ENCODE measurements around the gene OXNAD1.

The OXNAD1 gene

DNA sequence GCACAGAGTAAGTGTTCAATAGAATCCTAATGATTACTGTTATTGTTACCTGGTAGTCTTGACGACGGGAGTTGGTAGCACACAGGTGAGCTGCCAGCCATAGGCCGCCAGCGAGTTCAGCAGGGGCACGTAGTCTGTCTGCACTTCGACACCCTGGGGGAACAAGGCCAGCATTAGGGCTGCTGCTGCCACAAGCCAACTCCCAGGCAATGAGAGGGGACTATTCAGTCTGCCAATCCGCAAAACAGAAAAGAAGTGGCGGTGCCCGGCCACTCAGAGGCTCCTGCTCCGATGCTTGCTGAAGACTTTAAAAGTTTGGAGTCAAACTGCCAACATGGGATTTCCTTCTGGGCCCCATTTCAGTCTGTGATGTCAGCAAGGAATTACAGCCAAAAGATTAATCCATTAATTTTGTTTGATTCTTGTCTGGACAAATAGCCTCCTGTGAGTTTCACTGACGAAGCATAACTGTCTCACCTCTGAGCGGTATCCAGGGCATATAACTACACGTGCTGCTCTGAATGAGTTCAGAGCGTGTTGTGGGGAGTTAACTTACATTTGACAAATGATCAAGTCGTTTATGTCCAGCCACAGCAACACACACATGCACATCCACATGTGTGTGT lies 61.8 kb downstream of the OXNAD1 start:
- H3K9ac ChIP-seq (ENCODE audit: insufficient read length): no peak overlapping the region
- no peaks in the 10 kb centered on the region for H3K9me3 ChIP-seq (ENCODE audit: low read depth, low read length)
- TF ChIP-seq POLR2AphosphoS5 (IDR thresholded peaks at IDR 0.05; ENCODE audit: borderline replicate concordance, low read depth, low read length) (no peak), EZH2 (IDR thresholded peaks at IDR 0.05) (no peak), FOXP2 (optimal IDR thresholded peaks at IDR 0.05; ENCODE audit: control extremely low read depth, extremely low read length, insufficient read depth) (no peak)
- no peak overlapping the region for H3K27ac ChIP-seq
- no peak overlapping the region for H3K4me3 ChIP-seq
- H3K36me3 ChIP-seq (ENCODE audit: insufficient read depth, low read length): no peaks in the 10 kb centered on the region
- no peak for DNase-seq (ENCODE audit: low read depth, low spot score)

DNA sequence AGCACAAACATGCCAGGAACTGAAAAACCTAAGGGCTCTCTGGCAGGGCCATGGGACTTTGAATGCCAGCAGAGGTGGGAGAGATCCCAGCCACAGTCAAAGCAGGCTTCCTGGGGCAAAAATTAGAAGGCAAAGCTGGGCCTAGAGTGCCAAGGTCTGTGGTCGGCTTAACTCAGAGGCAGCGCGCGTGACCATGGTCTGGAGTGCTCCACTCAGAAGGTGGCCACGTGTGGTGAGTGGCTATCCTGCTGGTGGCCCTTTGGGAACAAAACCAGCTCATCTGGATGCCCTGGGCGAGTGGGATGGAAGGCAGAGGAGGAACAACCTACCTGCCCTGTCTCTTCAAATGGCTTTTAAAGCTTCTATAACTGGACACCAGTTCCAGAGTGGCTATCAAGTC lies 63.1 kb downstream of the OXNAD1 start:
- H3K4me3 ChIP-seq: no peak overlapping the region
- DNase-seq (ENCODE audit: low read depth, low spot score): no peak
- H3K9me3 ChIP-seq (ENCODE audit: low read depth, low read length): no peaks in the 10 kb centered on the region
- no peak for TF ChIP-seq POLR2AphosphoS5 (IDR thresholded peaks at IDR 0.05; ENCODE audit: borderline replicate concordance, low read depth, low read length)
- TF ChIP-seq EZH2 (IDR thresholded peaks at IDR 0.05): no peak
- TF ChIP-seq FOXP2 (optimal IDR thresholded peaks at IDR 0.05; ENCODE audit: control extremely low read depth, extremely low read length, insufficient read depth): no peak
- H3K27ac ChIP-seq: no peak overlapping the region
- H3K36me3 ChIP-seq (ENCODE audit: insufficient read depth, low read length): no peaks in the 10 kb centered on the region
- H3K9ac ChIP-seq (ENCODE audit: insufficient read length): no peak overlapping the region

DNA sequence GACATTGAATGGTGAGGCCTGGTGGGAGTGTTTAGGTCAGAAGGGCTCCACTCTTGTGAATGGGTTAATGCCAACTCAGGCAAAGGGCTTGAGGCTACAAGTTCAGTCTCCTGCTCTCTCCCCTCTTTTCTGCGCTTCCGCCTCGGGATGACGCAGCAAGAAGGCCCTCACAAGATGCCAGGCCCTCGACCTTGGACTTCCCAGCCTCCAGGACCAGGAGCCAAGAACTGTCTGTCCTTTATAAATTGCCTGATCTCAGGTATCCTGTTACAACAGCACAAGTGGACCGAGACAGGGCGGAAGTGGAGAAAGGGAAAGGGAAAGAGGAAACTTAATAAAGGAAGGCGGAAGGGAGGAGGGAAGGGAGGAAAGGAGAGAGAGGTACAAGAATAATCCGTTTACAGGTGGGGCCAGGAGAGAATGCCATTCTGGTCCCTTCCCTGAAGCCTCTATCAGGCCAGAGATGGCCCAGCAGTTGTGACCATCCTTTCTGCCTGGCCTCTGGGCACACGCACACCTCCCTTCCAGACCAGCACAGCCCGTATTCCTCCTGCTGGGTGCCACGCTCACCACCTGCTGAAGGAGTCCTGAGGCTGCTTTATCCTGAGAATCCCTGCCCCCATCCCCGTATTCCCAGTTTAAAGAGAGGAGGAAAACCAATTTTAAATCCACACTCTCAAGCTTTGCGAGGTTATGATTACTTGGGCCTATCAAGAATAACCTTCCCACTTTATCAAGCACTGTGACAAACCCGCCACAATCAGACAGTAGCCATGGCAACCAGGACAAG lies 64.2 kb downstream of the OXNAD1 start:
- DNase-seq (ENCODE audit: low read depth, low spot score): no peak
- Histone ChIP-seq H3K36me3 (ENCODE audit: insufficient read depth, low read length) (no peaks in the 10 kb centered on the region), H3K27ac (no peak overlapping the region)

DNA sequence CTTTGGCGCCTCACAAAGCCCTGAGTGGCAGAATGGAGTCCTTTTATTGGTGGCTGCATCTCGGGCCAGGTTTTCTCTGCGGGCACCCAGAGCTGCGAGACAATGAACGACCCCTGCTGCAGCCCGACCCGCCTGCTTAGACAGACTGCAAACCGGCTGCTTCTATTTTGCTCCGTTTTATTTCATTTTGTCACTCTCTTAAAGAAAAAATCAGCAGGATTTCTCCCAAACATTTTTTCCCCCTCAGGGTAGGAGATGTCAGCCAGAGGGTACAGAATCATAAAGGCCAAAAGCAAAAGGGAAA lies 64.8 kb downstream of the OXNAD1 start:
- TF ChIP-seq FOXP2 (optimal IDR thresholded peaks at IDR 0.05; ENCODE audit: control extremely low read depth, extremely low read length, insufficient read depth) (no peak), EZH2 (IDR thresholded peaks at IDR 0.05) (no peak), POLR2AphosphoS5 (IDR thresholded peaks at IDR 0.05; ENCODE audit: borderline replicate concordance, low read depth, low read length) (no peak)
- H3K27ac ChIP-seq: no peak overlapping the region
- DNase-seq (ENCODE audit: low read depth, low spot score): no peak
- no peaks in the 10 kb centered on the region for H3K9me3 ChIP-seq (ENCODE audit: low read depth, low read length)
- no peaks in the 10 kb centered on the region for H3K36me3 ChIP-seq (ENCODE audit: insufficient read depth, low read length)
- H3K4me3 ChIP-seq: no peak overlapping the region
- no peak overlapping the region for H3K9ac ChIP-seq (ENCODE audit: insufficient read length)

More for the DNA sequence above, 64.2 kb downstream of the OXNAD1 start:
- Histone ChIP-seq H3K9ac (ENCODE audit: insufficient read length) (no peak overlapping the region), H3K4me3 (no peak overlapping the region), H3K9me3 (ENCODE audit: low read depth, low read length) (no peaks in the 10 kb centered on the region)
- TF ChIP-seq POLR2AphosphoS5 (IDR thresholded peaks at IDR 0.05; ENCODE audit: borderline replicate concordance, low read depth, low read length): no peak

DNA sequence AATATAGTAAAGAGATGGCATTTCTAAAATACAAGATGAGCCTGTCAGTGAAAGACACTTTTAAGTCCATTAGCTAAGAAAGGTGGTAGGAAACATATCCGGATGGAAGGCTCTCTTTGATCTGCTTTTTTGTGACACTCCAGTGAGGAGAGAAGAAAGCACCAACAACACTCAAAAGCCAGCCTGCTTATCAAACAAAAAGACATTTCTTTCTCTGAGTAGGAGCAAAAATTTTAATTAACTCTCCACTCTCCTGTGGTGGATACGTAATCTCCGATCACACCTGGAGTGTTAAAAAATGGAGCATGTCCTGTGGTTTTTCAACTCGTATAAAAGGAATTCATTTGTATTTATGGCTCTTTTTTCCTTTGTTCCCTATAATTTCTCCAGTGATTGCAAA lies 65.3 kb downstream of the OXNAD1 start:
- no peak overlapping the region for H3K27ac ChIP-seq
- H3K36me3 ChIP-seq (ENCODE audit: insufficient read depth, low read length): no peaks in the 10 kb centered on the region
- H3K4me3 ChIP-seq: no peak overlapping the region
- no peak for DNase-seq (ENCODE audit: low read depth, low spot score)
- H3K9ac ChIP-seq (ENCODE audit: insufficient read length): no peak overlapping the region
- no peaks in the 10 kb centered on the region for H3K9me3 ChIP-seq (ENCODE audit: low read depth, low read length)
- TF ChIP-seq EZH2 (IDR thresholded peaks at IDR 0.05) (no peak), FOXP2 (optimal IDR thresholded peaks at IDR 0.05; ENCODE audit: control extremely low read depth, extremely low read length, insufficient read depth) (no peak), POLR2AphosphoS5 (IDR thresholded peaks at IDR 0.05; ENCODE audit: borderline replicate concordance, low read depth, low read length) (no peak)

DNA sequence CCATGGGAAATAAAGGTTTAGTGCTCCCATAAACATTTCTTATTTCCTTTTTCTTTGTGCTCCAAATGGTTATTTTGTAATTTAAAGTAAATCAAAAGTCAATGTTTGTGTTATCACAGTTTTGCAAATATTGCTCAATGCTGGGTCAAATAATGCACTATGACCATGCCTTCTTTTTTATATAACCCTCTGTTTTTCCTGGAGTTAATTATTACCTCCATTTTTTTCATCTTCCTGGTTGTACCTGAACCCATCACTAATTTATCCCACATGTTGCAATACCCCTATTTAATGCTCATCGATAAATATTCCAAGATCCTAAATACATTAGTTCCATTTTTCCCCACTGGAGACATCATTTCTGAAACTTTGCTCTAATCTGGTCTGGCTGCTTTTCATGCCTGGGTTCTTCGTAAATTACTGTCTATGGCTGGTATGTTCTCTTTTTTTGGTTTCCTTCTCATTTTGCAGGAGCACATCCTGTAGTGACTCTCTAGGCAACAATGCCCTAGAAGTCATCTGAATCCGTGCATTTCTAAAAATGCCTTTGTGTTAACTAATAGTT lies 66.4 kb downstream of the OXNAD1 start:
- Histone ChIP-seq H3K27ac (no peak overlapping the region), H3K9ac (ENCODE audit: insufficient read length) (no peak overlapping the region), H3K4me3 (no peak overlapping the region), H3K36me3 (ENCODE audit: insufficient read depth, low read length) (no peaks in the 10 kb centered on the region), H3K9me3 (ENCODE audit: low read depth, low read length) (no peaks in the 10 kb centered on the region)
- TF ChIP-seq FOXP2 (optimal IDR thresholded peaks at IDR 0.05; ENCODE audit: control extremely low read depth, extremely low read length, insufficient read depth) (no peak), POLR2AphosphoS5 (IDR thresholded peaks at IDR 0.05; ENCODE audit: borderline replicate concordance, low read depth, low read length) (no peak), EZH2 (IDR thresholded peaks at IDR 0.05) (no peak)
- no peak for DNase-seq (ENCODE audit: low read depth, low spot score)

DNA sequence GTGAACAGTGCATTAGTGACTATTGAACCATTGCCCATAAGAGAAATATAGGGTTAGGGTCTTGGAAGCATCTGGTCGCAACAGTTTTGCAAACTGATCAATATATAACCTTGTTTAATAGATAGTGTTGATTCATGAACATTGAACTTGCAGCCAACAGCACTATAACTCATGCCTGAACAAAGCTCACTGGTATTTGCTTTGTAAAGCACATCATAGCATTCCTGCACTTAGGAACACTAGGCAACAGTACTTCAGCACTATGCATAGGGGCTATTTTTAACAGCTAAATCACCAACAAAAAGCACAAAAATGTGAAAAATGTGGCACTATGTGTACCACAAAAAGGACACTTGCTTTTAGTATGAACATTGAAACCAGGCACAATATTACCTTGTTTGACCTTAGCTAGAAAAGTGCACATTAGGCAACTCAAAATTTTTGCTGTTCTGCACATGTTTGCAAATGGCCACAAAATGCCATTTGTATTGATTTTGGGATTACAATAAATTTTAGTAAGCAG lies 68.0 kb downstream of the OXNAD1 start:
- TF ChIP-seq POLR2AphosphoS5 (IDR thresholded peaks at IDR 0.05; ENCODE audit: borderline replicate concordance, low read depth, low read length) (no peak), FOXP2 (optimal IDR thresholded peaks at IDR 0.05; ENCODE audit: control extremely low read depth, extremely low read length, insufficient read depth) (no peak), EZH2 (IDR thresholded peaks at IDR 0.05) (no peak)
- Histone ChIP-seq H3K4me3 (no peak overlapping the region), H3K36me3 (ENCODE audit: insufficient read depth, low read length) (no peaks in the 10 kb centered on the region), H3K9ac (ENCODE audit: insufficient read length) (no peak overlapping the region), H3K9me3 (ENCODE audit: low read depth, low read length) (no peaks in the 10 kb centered on the region), H3K27ac (no peak overlapping the region)
- no peak for DNase-seq (ENCODE audit: low read depth, low spot score)

DNA sequence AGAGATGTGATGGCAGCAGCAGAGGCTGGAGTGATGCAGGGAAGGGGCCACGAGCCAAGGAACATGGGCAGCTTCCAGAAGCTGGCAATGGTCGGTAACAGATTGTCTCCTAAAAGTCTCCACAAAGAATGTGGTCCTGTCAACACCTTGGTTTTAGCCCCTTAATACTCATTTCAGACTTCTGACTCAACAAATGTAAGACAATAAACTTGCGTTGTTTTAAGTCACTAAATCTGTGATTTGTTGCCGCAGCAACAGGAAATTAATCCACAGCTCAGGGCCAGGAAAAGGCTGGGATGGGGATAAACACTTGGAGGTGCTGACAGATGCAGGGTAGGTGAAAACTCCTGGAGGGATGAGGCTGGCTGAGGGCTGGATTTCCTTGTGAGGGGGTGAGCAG lies 69.9 kb downstream of the OXNAD1 start:
- DNase-seq (ENCODE audit: low read depth, low spot score): no peak
- TF ChIP-seq EZH2 (IDR thresholded peaks at IDR 0.05): no peak

More for the DNA sequence above, 69.9 kb downstream of the OXNAD1 start:
- Histone ChIP-seq H3K4me3 (no peak overlapping the region), H3K9ac (ENCODE audit: insufficient read length) (no peak overlapping the region), H3K9me3 (ENCODE audit: low read depth, low read length) (no peaks in the 10 kb centered on the region), H3K36me3 (ENCODE audit: insufficient read depth, low read length) (no peaks in the 10 kb centered on the region), H3K27ac (no peak overlapping the region)

Data from SK-N-MC (cell line).